GM18858 (cell line): Measurements from ENCODE around the gene FAM234B.
"Not testable (repeated sequence)": the region's sequence is repeated elsewhere in the genome, so short reads cannot be mapped to it uniquely, and the experiment has no call there.

Experiments used
- ATAC-seq: cut with Tn5 transposase; IDR thresholded peaks from one replicate; pipeline ENCODE4 v1.9.1; 2021; ENCODE audit not compliant: unreplicated experiment

FAM234B gene

GRCh38 chr12:13060581-13060980 is 16.4 kb downstream of the FAM234B start:
- no peak for ATAC-seq

GRCh38 chr12:13061377-13061776 is 17.2 kb downstream of the FAM234B start:
- ATAC-seq: no peak

- no peak for ATAC-seq
These were observed 18.5 kb downstream of the FAM234B start for GRCh38 chr12:13062669-13063068.

GRCh38 chr12:13066014-13066413 is 21.8 kb downstream of the FAM234B start:
- ATAC-seq: no peak

- ATAC-seq: no peak
These were observed 22.3 kb downstream of the FAM234B start for GRCh38 chr12:13066459-13066858.

GRCh38 chr12:13067322-13067721 is 23.1 kb downstream of the FAM234B start:
- no peak for ATAC-seq

GRCh38 chr12:13069380-13069779 is 25.2 kb downstream of the FAM234B start:
- no peak for ATAC-seq

- ATAC-seq: no peak
These were observed 27.4 kb downstream of the FAM234B start for GRCh38 chr12:13071305-13072280.

GRCh38 chr12:13073173-13073572 is 29.0 kb downstream of the FAM234B start:
- no peak for ATAC-seq

- ATAC-seq: no peak
These were observed 30.4 kb downstream of the FAM234B start for GRCh38 chr12:13074396-13075117.

- no peak for ATAC-seq
These were observed 30.9 kb downstream of the FAM234B start for GRCh38 chr12:13075118-13075480.

GRCh38 chr12:13075786-13076570 is 31.8 kb downstream of the FAM234B start:
- no peak for ATAC-seq

GRCh38 chr12:13079440-13079906 is 35.3 kb downstream of the FAM234B start:
- no peak for ATAC-seq

- no peak for ATAC-seq
These were observed 36.1 kb downstream of the FAM234B start for GRCh38 chr12:13080266-13080665.

- no peak for ATAC-seq
These were observed 38.7 kb downstream of the FAM234B start for GRCh38 chr12:13082861-13083260.

GRCh38 chr12:13083638-13084037 is 39.5 kb downstream of the FAM234B start:
- not testable (repeated sequence) for ATAC-seq

GRCh38 chr12:13084898-13085640 is 40.9 kb downstream of the FAM234B start:
- ATAC-seq: no peak

- no peak for ATAC-seq
These were observed 41.9 kb downstream of the FAM234B start for GRCh38 chr12:13085968-13086686.

- ATAC-seq: no peak
These were observed 43.6 kb downstream of the FAM234B start for GRCh38 chr12:13087766-13088165.

GRCh38 chr12:13088496-13088895 is 44.3 kb downstream of the FAM234B start:
- ATAC-seq: no peak
